HepG2 (cell line): Measurements from ENCODE around the gene FAM83C. TPM values are rescaled to one million over a fixed set of nuclear protein-coding genes. Genes with fewer than 3 reads are reported as not detected.
A peak's percentile ranks its signal among the peaks of the same experiment; 100 is the strongest.

Experiments used
- BORCS8-MEF2B ChIP-seq: sonication (generic); formaldehyde crosslinking; IDR thresholded peaks from 2 replicates; pipeline ENCODE4 v1.8.0; 2022; ENCODE audit warnings: mild to moderate bottlenecking, missing genetic modification reagents
- CCDC6 ChIP-seq: sonication (generic); formaldehyde crosslinking; IDR thresholded peaks from 2 replicates; pipeline ENCODE4 v1.8.1; 2022; ENCODE audit warnings: mild to moderate bottlenecking, missing genetic modification reagents, moderate library complexity
- ETV5 ChIP-seq: IDR thresholded peaks from 2 replicates; pipeline ENCODE4 v1.6.1; 2018; ENCODE audit warnings: missing biosample characterization, missing genetic modification reagents, inconsistent platforms, borderline replicate concordance
- GATAD1 ChIP-seq: IDR thresholded peaks from 2 replicates; pipeline ENCODE4 v1.6.1; 2016; ENCODE audit warnings: missing genetic modification reagents, missing compliant biosample characterization
- HOXA3 ChIP-seq: sonication (generic); formaldehyde crosslinking; IDR thresholded peaks from 2 replicates; pipeline ENCODE4 v1.5.0; 2020; ENCODE audit warnings: missing genetic modification reagents
- MBNL3 ChIP-seq: fragments of 250-450 bp; sonication (Bioruptor Pico); conservative IDR thresholded peaks from 2 replicates; pipeline ENCODE4 v1.8.0; 2022; ENCODE audit warnings: mild to moderate bottlenecking, inconsistent platforms
- MIER3 ChIP-seq: IDR thresholded peaks from 2 replicates; pipeline ENCODE4 v1.6.1; 2016; ENCODE audit warnings: missing compliant biosample characterization, borderline replicate concordance
- NBN ChIP-seq: fragments of 450-650 bp; conservative IDR thresholded peaks from 2 replicates; pipeline ENCODE4 v1.6.1; 2017
- PPARG ChIP-seq: conservative IDR thresholded peaks from 2 replicates; pipeline ENCODE4 v1.6.1; 2016; ENCODE audit warnings: missing biosample characterization, missing genetic modification reagents
- SIN3B ChIP-seq: fragments of 150-350 bp; IDR thresholded peaks from 2 replicates; pipeline ENCODE4 v1.6.1; 2014; ENCODE audit warnings: low read length
- SKI ChIP-seq: fragments of 450-650 bp; IDR thresholded peaks from one replicate; pipeline ENCODE4 v1.6.1; 2018; ENCODE audit warnings: mild to moderate bottlenecking; ENCODE audit not compliant: partially characterized antibody
- SUZ12 ChIP-seq: fragments of 150-350 bp; IDR thresholded peaks from 2 replicates; pipeline ENCODE4 v1.6.1; 2014; ENCODE audit warnings: low read depth, low read length
- YEATS2 ChIP-seq: sonication (generic); formaldehyde crosslinking; IDR thresholded peaks from 2 replicates; pipeline ENCODE4 v1.4.0; 2020; ENCODE audit warnings: missing genetic modification reagents, borderline replicate concordance
- ZBTB20 ChIP-seq: sonication (generic); formaldehyde crosslinking; IDR thresholded peaks from 2 replicates; pipeline ENCODE4 v1.8.1; 2023; ENCODE audit warnings: missing genetic modification reagents, low read depth, mild to moderate bottlenecking, borderline replicate concordance
- ZFP62 ChIP-seq: sonication (generic); formaldehyde crosslinking; IDR thresholded peaks from 2 replicates; pipeline ENCODE4 v1.4.0; 2020; ENCODE audit warnings: missing genetic modification reagents
- ZNF235 ChIP-seq: sonication (generic); formaldehyde crosslinking; IDR thresholded peaks from 2 replicates; pipeline ENCODE4 v1.8.1; 2023; ENCODE audit warnings: mild to moderate bottlenecking, missing genetic modification reagents, borderline replicate concordance
- polyA plus RNA-seq, 8 experiments: library from polyadenylated mRNA; depleted of rRNA in 3 of 8; stranded (reverse) in 7 of 8; unstranded in 1 of 8; fragments of >200 nt; fragmentation: Illumina TruSeq in 4 of 8; extraction: Trizol in 4 of 8; gene quantifications; 2 replicates each; pipeline versions ENCODE4 v1.2.1 to v1.2.3, GENCODE V29; 2011 to 2016; ENCODE audit warnings: low read depth in 4 of 8, missing spikeins in 1 of 8, mixed read lengths in 1 of 8; ENCODE audit not compliant: insufficient read depth in 1 of 8
- total RNA-seq, 5 experiments: library from RNA; depleted of rRNA; stranded (reverse); fragments of >200 nt; fragmentation: Illumina TruSeq; extraction: Trizol; gene quantifications; 2 replicates each; pipeline ENCODE4 v1.2.3, GENCODE V29; 2016; ENCODE audit warnings: low read depth in 1 of 5
- TF ChIP-seq, protein P1 (sequence below): sonication (generic); formaldehyde crosslinking; IDR thresholded peaks from 2 replicates; pipeline ENCODE4 v1.4.0; 2020; ENCODE audit warnings: missing genetic modification reagents
- TF ChIP-seq, protein P2 (sequence below): sonication (generic); formaldehyde crosslinking; conservative IDR thresholded peaks from 2 replicates; pipeline ENCODE4 v1.8.0; 2022; ENCODE audit warnings: missing genetic modification reagents
- TF ChIP-seq, protein P3 (sequence below): sonication (generic); formaldehyde crosslinking; IDR thresholded peaks from 2 replicates; pipeline ENCODE4 v1.4.0; 2020; ENCODE audit warnings: missing genetic modification reagents

The FAM83C gene
- total and polyA plus RNA-seq, 2 of the 13 experiments (the other 11 are each of a cell fraction or from before 2014, with no cell fraction given), result 0.04 TPM; not detected in 1

DNA sequence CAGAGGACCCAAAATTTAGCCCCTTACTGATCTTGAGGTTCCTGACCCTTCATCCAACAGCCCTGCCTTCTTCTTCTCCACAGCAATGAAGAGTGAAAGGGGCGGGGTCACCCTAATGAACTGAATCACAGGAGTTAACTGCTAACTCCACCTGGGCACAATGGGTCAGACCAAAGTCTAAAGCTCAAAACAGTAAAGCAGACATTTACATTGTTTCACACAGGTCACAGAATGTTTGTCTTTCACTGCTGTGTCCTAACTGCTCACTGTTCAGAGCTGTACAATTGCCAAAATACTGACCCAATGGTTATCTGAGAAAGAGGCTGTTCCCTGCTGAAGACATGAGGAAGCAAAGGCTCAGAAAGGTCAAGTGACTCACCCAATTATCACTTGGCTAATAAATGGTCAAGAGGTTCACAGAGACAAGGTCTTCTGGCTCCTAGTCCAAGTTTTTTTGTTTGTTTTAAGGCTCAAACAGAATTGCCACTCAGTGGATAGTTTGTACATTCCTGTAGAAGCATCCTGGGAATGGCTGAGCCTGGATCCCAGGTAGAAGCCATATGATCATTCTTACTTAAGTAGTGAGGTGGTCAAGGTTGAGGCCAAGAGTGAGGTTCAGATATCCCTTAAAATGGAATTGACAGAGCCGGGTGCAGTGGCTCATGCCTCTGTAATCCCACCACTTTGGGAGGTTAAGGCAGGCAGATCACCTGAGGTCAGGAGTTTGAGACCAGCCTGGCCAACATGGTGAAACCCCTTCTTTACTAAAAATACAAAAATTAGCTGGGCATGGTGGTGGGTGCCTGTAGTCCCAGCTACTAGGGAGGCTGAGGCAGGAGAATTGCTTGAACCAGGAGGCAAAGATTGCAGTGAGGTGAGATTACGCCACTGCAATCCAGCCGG is 35.1 kb upstream of the FAM83C start (continued):
- TF ChIP-seq, protein P1, sequence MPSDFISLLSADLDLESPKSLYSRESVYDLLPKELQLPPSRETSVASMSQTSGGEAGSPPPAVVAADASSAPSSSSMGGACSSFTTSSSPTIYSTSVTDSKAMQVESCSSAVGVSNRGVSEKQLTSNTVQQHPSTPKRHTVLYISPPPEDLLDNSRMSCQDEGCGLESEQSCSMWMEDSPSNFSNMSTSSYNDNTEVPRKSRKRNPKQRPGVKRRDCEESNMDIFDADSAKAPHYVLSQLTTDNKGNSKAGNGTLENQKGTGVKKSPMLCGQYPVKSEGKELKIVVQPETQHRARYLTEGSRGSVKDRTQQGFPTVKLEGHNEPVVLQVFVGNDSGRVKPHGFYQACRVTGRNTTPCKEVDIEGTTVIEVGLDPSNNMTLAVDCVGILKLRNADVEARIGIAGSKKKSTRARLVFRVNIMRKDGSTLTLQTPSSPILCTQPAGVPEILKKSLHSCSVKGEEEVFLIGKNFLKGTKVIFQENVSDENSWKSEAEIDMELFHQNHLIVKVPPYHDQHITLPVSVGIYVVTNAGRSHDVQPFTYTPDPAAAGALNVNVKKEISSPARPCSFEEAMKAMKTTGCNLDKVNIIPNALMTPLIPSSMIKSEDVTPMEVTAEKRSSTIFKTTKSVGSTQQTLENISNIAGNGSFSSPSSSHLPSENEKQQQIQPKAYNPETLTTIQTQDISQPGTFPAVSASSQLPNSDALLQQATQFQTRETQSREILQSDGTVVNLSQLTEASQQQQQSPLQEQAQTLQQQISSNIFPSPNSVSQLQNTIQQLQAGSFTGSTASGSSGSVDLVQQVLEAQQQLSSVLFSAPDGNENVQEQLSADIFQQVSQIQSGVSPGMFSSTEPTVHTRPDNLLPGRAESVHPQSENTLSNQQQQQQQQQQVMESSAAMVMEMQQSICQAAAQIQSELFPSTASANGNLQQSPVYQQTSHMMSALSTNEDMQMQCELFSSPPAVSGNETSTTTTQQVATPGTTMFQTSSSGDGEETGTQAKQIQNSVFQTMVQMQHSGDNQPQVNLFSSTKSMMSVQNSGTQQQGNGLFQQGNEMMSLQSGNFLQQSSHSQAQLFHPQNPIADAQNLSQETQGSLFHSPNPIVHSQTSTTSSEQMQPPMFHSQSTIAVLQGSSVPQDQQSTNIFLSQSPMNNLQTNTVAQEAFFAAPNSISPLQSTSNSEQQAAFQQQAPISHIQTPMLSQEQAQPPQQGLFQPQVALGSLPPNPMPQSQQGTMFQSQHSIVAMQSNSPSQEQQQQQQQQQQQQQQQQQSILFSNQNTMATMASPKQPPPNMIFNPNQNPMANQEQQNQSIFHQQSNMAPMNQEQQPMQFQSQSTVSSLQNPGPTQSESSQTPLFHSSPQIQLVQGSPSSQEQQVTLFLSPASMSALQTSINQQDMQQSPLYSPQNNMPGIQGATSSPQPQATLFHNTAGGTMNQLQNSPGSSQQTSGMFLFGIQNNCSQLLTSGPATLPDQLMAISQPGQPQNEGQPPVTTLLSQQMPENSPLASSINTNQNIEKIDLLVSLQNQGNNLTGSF (CRISPR knock-in tag), result no peak
- peak; percentile 98 for TF ChIP-seq ZBTB20 (CRISPR knock-in tag)
- peak; percentile 91 for TF ChIP-seq HOXA3 (CRISPR knock-in tag)
- TF ChIP-seq, protein P2, sequence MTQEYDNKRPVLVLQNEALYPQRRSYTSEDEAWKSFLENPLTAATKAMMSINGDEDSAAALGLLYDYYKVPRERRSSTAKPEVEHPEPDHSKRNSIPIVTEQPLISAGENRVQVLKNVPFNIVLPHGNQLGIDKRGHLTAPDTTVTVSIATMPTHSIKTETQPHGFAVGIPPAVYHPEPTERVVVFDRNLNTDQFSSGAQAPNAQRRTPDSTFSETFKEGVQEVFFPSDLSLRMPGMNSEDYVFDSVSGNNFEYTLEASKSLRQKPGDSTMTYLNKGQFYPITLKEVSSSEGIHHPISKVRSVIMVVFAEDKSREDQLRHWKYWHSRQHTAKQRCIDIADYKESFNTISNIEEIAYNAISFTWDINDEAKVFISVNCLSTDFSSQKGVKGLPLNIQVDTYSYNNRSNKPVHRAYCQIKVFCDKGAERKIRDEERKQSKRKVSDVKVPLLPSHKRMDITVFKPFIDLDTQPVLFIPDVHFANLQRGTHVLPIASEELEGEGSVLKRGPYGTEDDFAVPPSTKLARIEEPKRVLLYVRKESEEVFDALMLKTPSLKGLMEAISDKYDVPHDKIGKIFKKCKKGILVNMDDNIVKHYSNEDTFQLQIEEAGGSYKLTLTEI (CRISPR knock-in tag), result no peak
- TF ChIP-seq BORCS8-MEF2B, result peak; percentile 55; the same call in 1 of the 2 replicates
- TF ChIP-seq MBNL3 (CRISPR knock-in tag), result no peak
- no peak for TF ChIP-seq SUZ12
- TF ChIP-seq CCDC6, result peak; percentile 60; the same call in 1 of the 2 replicates
- TF ChIP-seq PPARG (CRISPR knock-in tag), result peak; percentile 93
- no peak for TF ChIP-seq NBN
- TF ChIP-seq ZFP62 (CRISPR knock-in tag), result no peak
- TF ChIP-seq SIN3B, result no peak
- peak; percentile 83 for TF ChIP-seq ETV5 (CRISPR knock-in tag)
- TF ChIP-seq, protein P3, sequence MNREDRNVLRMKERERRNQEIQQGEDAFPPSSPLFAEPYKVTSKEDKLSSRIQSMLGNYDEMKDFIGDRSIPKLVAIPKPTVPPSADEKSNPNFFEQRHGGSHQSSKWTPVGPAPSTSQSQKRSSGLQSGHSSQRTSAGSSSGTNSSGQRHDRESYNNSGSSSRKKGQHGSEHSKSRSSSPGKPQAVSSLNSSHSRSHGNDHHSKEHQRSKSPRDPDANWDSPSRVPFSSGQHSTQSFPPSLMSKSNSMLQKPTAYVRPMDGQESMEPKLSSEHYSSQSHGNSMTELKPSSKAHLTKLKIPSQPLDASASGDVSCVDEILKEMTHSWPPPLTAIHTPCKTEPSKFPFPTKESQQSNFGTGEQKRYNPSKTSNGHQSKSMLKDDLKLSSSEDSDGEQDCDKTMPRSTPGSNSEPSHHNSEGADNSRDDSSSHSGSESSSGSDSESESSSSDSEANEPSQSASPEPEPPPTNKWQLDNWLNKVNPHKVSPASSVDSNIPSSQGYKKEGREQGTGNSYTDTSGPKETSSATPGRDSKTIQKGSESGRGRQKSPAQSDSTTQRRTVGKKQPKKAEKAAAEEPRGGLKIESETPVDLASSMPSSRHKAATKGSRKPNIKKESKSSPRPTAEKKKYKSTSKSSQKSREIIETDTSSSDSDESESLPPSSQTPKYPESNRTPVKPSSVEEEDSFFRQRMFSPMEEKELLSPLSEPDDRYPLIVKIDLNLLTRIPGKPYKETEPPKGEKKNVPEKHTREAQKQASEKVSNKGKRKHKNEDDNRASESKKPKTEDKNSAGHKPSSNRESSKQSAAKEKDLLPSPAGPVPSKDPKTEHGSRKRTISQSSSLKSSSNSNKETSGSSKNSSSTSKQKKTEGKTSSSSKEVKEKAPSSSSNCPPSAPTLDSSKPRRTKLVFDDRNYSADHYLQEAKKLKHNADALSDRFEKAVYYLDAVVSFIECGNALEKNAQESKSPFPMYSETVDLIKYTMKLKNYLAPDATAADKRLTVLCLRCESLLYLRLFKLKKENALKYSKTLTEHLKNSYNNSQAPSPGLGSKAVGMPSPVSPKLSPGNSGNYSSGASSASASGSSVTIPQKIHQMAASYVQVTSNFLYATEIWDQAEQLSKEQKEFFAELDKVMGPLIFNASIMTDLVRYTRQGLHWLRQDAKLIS (CRISPR knock-in tag), result 0 out of 2 replicates have a peak, but pooled peaks have one; percentile 13
- peak; percentile 80 for TF ChIP-seq GATAD1 (CRISPR knock-in tag)
- TF ChIP-seq SKI, result peak; percentile 94
- TF ChIP-seq MIER3 (CRISPR knock-in tag), result peak; percentile 98
- TF ChIP-seq YEATS2, result peak; percentile 78; the same call in 1 of the 2 replicates
- TF ChIP-seq ZNF235 (CRISPR knock-in tag), result no peak
